Astrocyte of the spinal cord (primary cell): ENCODE measurements around the gene CABP4.
A peak's percentile ranks its signal among the peaks of the same experiment; 100 is the strongest.

Experiments
- DNase-seq: peaks from one replicate; pipeline ENCODE4 v3.0.0; 2011; ENCODE audit warnings: low read depth, low spot score
- H3K4me3 ChIP-seq: 2 replicates; pipeline ENCODE4 v1.5.1; 2011; ENCODE audit warnings: low read depth, mild to moderate bottlenecking, low read length, moderate library complexity
- CTCF ChIP-seq: IDR thresholded peaks from 2 replicates; pipeline ENCODE4 v1.5.1; 2012; ENCODE audit warnings: low read depth, mild to moderate bottlenecking, low read length, inconsistent platforms
- in situ Hi-C: cut with HindIII; loops from 2 replicates; pipeline ENCODE4 v1.10.0; 2017; ENCODE audit warnings: low sequenced_read_pairs

CABP4 gene

DNA sequence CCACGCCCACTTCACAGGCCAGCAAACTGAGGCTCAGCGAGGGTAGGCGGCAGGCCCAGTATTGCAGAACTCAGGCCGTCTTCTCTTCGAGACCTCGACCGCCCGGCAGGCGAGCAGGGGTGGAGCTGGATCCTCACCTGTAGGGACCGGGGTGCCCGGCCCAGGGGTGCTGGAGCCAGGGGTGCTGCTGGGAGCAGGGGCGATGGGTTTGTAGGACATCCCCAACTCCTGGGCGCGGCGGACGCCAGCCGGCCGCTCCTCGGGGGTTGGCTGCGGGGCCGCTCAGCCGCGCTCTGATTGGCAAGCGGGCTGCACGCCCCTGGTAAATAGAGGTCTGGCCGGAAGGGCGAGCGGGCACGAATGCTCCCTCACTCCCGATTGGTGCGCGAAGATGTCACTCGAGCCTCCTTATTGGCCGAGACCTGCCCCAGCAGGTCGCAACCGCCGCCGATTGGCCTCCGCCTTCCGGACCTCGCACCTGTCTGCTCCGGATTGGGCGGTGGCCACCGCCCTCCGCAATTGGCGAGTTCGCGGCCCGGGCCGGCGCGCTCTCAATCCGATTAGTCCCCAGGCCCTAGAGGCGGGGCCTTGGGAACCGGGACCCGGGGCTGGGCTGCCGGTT is 52.8 kb downstream of the CABP4 start, which contains the start of gene CDK2AP2:
CDK2AP2 (minus strand) TSS at position 299 of the 622 bp plus-strand sequence; CDS start at position 219, 80 bp downstream.
- peak within 1 kb of the TSS; percentile 69 for H3K4me3 ChIP-seq
- no peak for TF ChIP-seq CTCF
- peak; percentile 100 for DNase-seq
- in situ Hi-C loops, result no loop called here

- TF ChIP-seq CTCF, result no peak
- in situ Hi-C loops, result no loop called here
- peak overlapping the region; percentile 46 for H3K4me3 ChIP-seq
- peak; percentile 97 for DNase-seq
Observed at GRCh38 chr11:67508486-67509121, 53.5 kb downstream of the CABP4 start.

GRCh38 chr11:67510023-67510345 is 54.8 kb downstream of the CABP4 start:
- H3K4me3 ChIP-seq, result no peak overlapping the region
- in situ Hi-C loops, result no loop called here
- no peak for DNase-seq
- TF ChIP-seq CTCF, result no peak
